Gastroesophageal sphincter (tissue), 4 donors: Measurements from ENCODE around the gene TIGAR. TPM values are rescaled to one million over a fixed set of nuclear protein-coding genes. Genes with fewer than 3 reads are reported as not detected.
A peak's percentile ranks its signal among the peaks of the same experiment; 100 is the strongest.

ENCODE experiments used
- ATAC-seq: fragments of 150-250 bp; one replicate; pipeline ENCODE4 v1.9.1; 2016; ENCODE audit warnings: mild to moderate bottlenecking, moderate library complexity
- H3K27ac ChIP-seq, 4 donors: fragments of 200-600 bp; sonication (generic) in 3 of 4; 1 replicate in 3 of 4; 2 replicates in 1 of 4; pipeline ENCODE4 v1.5.1; 2016 to 2019
- H3K27me3 ChIP-seq: fragments of 200-600 bp; sonication (generic); one replicate; pipeline ENCODE4 v1.5.1; 2019
- H3K36me3 ChIP-seq, 2 donors: fragments of 200-600 bp; sonication (generic); one replicate each; pipeline ENCODE4 v1.5.1; 2019; ENCODE audit warnings: control low read depth in 1 of 2
- H3K4me1 ChIP-seq, 3 donors: fragments of 200-600 bp; sonication (generic); 1 replicate in 2 of 3; 2 replicates in 1 of 3; pipeline ENCODE4 v1.5.1; 2016 to 2019; ENCODE audit warnings: control low read depth in 2 of 3
- H3K4me3 ChIP-seq, 2 donors: fragments of 200-600 bp; sonication (generic); one replicate each; pipeline ENCODE4 v1.5.1; 2019; ENCODE audit warnings: mild to moderate bottlenecking in 1 of 2, moderate library complexity in 1 of 2
- H3K9me3 ChIP-seq, 3 donors: fragments of 200-600 bp; sonication (generic); one replicate each; pipeline ENCODE4 v1.5.1; 2017 to 2019; ENCODE audit warnings: control low read depth in 2 of 3
- EP300 ChIP-seq: sonication (generic); formaldehyde crosslinking; IDR thresholded peaks from one replicate; pipeline ENCODE4 v1.6.1; 2017; ENCODE audit warnings: antibody characterized with exemption, mild to moderate bottlenecking
- POLR2A ChIP-seq, 2 donors: fragments of 450-650 bp; IDR thresholded peaks; one replicate each; pipeline ENCODE4 v1.6.1; 2017; ENCODE audit warnings: antibody characterized with exemption in 2 of 2, mild to moderate bottlenecking in 2 of 2, moderate library complexity in 1 of 2
- POLR2AphosphoS5 ChIP-seq: sonication (generic); formaldehyde crosslinking; IDR thresholded peaks from one replicate; pipeline ENCODE4 v1.6.1; 2017; ENCODE audit warnings: antibody characterized with exemption
- WGBS, 2 donors: methylation state at CpG; one replicate each; pipeline ENCODE4 v1.1.5; 2018; ENCODE audit warnings: low coverage in 1 of 2; 5-methylcytosine and 5-hydroxymethylcytosine counted together
- total RNA-seq, 4 donors: library from RNA; depleted of rRNA; stranded (reverse); fragments of >200 nt; gene quantifications; one replicate each; pipeline ENCODE4 v1.1.0, GENCODE V29; 2016
- TF ChIP-seq, protein P1 (sequence below), 4 experiments: fragments of 200-600 bp in 2 of 4; fragments of 450-650 bp in 2 of 4; sonication (generic) in 1 of 4; IDR thresholded peaks; one replicate each; pipeline ENCODE4 v1.5.1; 2017 to 2019; ENCODE audit warnings: antibody characterized with exemption in 4 of 4, mild to moderate bottlenecking in 2 of 4, moderate library complexity in 2 of 4

TIGAR gene
- total RNA-seq, 4 donors from 2014 or later = 4.6 to 10.5 (median 8.5) TPM

DNA sequence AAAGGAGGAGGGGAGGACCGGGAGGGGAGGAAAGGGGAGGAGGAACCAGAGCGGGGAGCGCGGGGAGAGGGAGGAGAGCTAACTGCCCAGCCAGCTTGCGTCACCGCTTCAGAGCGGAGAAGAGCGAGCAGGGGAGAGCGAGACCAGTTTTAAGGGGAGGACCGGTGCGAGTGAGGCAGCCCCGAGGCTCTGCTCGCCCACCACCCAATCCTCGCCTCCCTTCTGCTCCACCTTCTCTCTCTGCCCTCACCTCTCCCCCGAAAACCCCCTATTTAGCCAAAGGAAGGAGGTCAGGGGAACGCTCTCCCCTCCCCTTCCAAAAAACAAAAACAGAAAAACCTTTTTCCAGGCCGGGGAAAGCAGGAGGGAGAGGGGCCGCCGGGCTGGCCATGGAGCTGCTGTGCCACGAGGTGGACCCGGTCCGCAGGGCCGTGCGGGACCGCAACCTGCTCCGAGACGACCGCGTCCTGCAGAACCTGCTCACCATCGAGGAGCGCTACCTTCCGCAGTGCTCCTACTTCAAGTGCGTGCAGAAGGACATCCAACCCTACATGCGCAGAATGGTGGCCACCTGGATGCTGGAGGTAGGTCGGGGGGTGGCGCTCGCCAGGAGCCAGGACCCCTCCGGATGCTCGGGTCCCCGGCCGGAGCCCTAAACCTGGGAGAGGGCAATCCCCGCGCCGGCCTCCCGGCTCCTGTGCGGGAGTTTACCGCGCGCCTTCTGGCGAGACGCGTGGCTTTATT lies 47.2 kb upstream of the TIGAR start, which contains the start of gene CCND2:
Gene CCND2 (plus strand): TSS at position 111 of the 744 bp plus-strand sequence. CDS start 279 bp downstream, at position 390.
- Histone ChIP-seq H3K27ac (peak within 1 kb of the TSS; percentile 88 to 98 (median 96)), H3K4me3 (peak within 1 kb of the TSS; percentile 92 to 99), H3K4me1 (peaks cover 0 to 70% (median 41%) of the 10 kb centered on the region in 3 donors), H3K9me3 (no peaks in the 10 kb centered on the region), H3K36me3 (peaks cover 0 to 12% of the 10 kb centered on the region in 2 donors), H3K27me3 (peaks cover 5% of the 10 kb centered on the region)
- ATAC-seq = peak; percentile 76
- TF ChIP-seq EP300 = no peak
- TF ChIP-seq POLR2AphosphoS5 = peak; percentile 100
- TF ChIP-seq, protein P1, sequence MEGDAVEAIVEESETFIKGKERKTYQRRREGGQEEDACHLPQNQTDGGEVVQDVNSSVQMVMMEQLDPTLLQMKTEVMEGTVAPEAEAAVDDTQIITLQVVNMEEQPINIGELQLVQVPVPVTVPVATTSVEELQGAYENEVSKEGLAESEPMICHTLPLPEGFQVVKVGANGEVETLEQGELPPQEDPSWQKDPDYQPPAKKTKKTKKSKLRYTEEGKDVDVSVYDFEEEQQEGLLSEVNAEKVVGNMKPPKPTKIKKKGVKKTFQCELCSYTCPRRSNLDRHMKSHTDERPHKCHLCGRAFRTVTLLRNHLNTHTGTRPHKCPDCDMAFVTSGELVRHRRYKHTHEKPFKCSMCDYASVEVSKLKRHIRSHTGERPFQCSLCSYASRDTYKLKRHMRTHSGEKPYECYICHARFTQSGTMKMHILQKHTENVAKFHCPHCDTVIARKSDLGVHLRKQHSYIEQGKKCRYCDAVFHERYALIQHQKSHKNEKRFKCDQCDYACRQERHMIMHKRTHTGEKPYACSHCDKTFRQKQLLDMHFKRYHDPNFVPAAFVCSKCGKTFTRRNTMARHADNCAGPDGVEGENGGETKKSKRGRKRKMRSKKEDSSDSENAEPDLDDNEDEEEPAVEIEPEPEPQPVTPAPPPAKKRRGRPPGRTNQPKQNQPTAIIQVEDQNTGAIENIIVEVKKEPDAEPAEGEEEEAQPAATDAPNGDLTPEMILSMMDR (IDR thresholded peaks at IDR 0.05) = no peak
- peak; percentile 96 for TF ChIP-seq POLR2A (IDR thresholded peaks at IDR 0.05)
- WGBS, 2 donors = 0% methylated on average over 12 to 18 of the region's 52 CpGs

DNA sequence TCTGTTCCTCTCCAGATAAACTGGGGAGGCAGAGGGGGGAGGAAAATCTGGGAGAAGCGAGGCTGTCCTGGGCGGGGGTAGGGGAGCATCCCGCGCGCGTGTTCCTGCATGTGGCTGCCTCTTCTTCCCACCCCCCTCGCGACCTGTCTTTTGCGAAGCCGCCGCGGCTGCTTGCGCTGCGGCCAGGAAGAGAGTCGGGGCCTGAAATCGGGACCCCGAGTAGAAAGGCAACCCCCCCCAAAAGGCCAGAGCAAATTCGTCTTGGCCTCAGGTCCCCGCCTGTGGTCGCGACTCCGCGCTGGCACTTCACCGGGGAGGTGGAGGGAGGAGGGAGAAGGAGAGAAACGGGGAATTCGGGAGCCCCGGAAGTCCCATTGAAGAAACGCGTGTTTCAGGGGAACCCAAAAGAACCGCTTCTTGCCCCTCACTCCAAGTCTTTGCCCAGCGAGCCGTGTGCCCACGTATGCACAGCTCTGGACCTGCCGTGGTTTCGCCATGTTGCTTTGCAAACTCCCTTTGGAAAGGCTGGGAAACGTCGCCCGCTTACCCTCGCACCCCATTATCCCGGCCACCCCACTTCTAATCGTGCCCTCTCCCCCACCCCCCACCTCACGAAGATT lies 46.5 kb upstream of the TIGAR start:
- no peak for ATAC-seq
- Histone ChIP-seq H3K27ac (peak overlapping the region; percentile 88 to 98 (median 96)), H3K9me3 (no peaks in the 10 kb centered on the region), H3K36me3 (peaks cover 0 to 18% of the 10 kb centered on the region in 2 donors), H3K4me3 (peak overlapping the region; percentile 92 to 99), H3K4me1 (peaks cover 0 to 74% (median 41%) of the 10 kb centered on the region in 3 donors), H3K27me3 (peaks cover 5% of the 10 kb centered on the region)
- TF ChIP-seq EP300 = no peak
- no peak for TF ChIP-seq POLR2AphosphoS5
- TF ChIP-seq, protein P1 (IDR thresholded peaks at IDR 0.05) = no peak
- TF ChIP-seq POLR2A (IDR thresholded peaks at IDR 0.05) = no peak
- 0% methylated on average over 13 to 15 of the region's 42 CpGs for WGBS, 2 donors

DNA sequence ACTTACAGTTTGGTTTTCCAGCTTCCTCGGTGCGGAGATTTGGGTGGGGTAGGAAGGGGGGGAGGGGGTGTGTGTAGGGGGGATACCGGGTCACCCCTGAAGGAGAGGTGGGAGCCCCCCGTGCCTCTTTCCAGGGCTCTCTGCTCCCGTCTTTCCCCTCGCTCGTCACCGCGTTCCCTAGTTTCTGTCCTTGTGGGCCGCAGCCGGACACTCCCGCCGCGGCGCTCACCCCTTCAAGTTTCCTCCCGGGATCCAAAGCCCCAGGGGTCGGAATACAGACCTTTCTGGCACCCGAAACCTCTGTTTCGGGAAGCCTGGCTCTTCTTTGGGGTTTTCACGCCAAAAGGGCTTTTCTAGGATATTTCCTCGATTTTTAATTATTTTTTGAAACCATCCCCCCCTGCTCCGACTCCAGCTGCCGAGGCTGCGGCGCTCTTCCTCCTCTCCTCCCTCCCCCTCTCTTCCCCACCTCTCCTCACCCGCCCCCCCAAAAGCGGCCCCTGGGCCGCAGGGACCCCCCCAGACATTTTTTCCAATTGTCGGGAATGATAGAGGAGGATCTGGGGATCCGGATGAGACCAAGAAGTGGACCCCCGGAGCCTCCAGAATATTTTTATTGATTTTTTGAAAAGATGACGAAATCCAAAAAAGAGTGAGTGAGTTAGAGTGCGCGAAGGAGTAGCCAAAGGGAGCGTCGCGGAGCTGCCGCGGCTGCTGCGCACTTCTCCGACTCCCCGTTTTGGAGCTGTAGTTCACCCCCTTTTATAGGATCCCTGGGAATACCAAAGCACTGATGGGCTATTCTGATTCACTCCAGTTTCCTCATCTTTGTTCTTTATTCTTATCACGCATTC lies 45.8 kb upstream of the TIGAR start:
- Histone ChIP-seq H3K36me3 (peaks cover 0 to 25% of the 10 kb centered on the region in 2 donors), H3K4me1 (peaks cover 2 to 74% (median 40%) of the 10 kb centered on the region in 3 donors), H3K9me3 (no peaks in the 10 kb centered on the region), H3K27me3 (peaks cover 5% of the 10 kb centered on the region), H3K27ac (peak overlapping the region; percentile 88 to 98 (median 96)), H3K4me3 (peak overlapping the region; percentile 92 to 99)
- peak in 1 of 2 donors; percentile 5 for TF ChIP-seq POLR2A (IDR thresholded peaks at IDR 0.05)
- peak; percentile 71 for TF ChIP-seq POLR2AphosphoS5
- no peak for TF ChIP-seq EP300
- ATAC-seq = no peak
- WGBS, 2 donors = 0 to 3% methylated on average over 8 to 30 of the region's 43 CpGs

DNA sequence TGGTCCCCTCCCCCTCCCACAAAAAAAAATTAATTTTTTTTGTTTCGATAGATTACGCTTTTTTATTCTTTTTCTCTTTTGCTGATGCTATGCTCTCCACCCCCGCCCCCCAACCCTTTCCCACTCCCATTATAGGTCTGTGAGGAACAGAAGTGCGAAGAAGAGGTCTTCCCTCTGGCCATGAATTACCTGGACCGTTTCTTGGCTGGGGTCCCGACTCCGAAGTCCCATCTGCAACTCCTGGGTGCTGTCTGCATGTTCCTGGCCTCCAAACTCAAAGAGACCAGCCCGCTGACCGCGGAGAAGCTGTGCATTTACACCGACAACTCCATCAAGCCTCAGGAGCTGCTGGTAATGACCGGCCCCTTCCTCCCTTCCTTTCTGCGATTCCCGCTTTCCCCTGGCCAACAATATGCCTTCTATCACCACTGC lies 45.1 kb upstream of the TIGAR start:
- Histone ChIP-seq H3K4me3 (peak overlapping the region; percentile 92 to 99), H3K27me3 (peaks cover 5% of the 10 kb centered on the region), H3K36me3 (peaks cover 0 to 28% of the 10 kb centered on the region in 2 donors), H3K9me3 (no peaks in the 10 kb centered on the region), H3K27ac (peak overlapping the region; percentile 88 to 98 (median 96)), H3K4me1 (peaks cover 5 to 74% (median 46%) of the 10 kb centered on the region in 3 donors)
- TF ChIP-seq, protein P1 (IDR thresholded peaks at IDR 0.05) = no peak
- peak; percentile 46 for TF ChIP-seq POLR2AphosphoS5
- no peak for ATAC-seq
- WGBS, 2 donors = 12% methylated on average over 13 of the region's 14 CpGs; no CpG with 5 or more reads in 1 of the 2 donors
